Thymus (tissue), 11 donors: Measurements from ENCODE around the gene NHLRC2. TPM values are rescaled to one million over a fixed set of nuclear protein-coding genes. Genes with fewer than 3 reads are reported as not detected.

Experiments
- DNase-seq, 9 donors: peaks; one replicate each; pipeline ENCODE4 v3.0.0-alpha.2; 2013; ENCODE audit warnings: low spot score in 9 of 9, low read depth in 6 of 9, missing footprints in 1 of 9
- H3K27ac ChIP-seq, 2 donors: one replicate each; pipeline ENCODE4 v1.5.1; 2013; ENCODE audit warnings: control low read depth in 1 of 2, low read depth in 1 of 2, low read length in 1 of 2, mild to moderate bottlenecking in 1 of 2, moderate library complexity in 1 of 2
- H3K27me3 ChIP-seq, 2 donors: one replicate each; pipeline ENCODE4 v1.5.1; 2013; ENCODE audit warnings: low read length in 1 of 2; ENCODE audit not compliant: control insufficient read depth in 2 of 2, insufficient read depth in 1 of 2
- H3K36me3 ChIP-seq, 2 donors: one replicate each; pipeline ENCODE4 v1.5.1; 2013; ENCODE audit warnings: low read length in 1 of 2, mild to moderate bottlenecking in 1 of 2, moderate library complexity in 1 of 2; ENCODE audit not compliant: control insufficient read depth in 2 of 2, insufficient read depth in 2 of 2
- H3K4me1 ChIP-seq, 2 donors: one replicate each; pipeline ENCODE4 v1.5.1; 2013; ENCODE audit warnings: low read length in 2 of 2; ENCODE audit not compliant: control insufficient read depth in 2 of 2, insufficient read depth in 2 of 2
- H3K4me3 ChIP-seq, 2 donors: one replicate each; pipeline ENCODE4 v1.5.1; 2013; ENCODE audit warnings: low read length in 2 of 2, control low read depth in 1 of 2, mild to moderate bottlenecking in 1 of 2
- H3K9me3 ChIP-seq, 2 donors: one replicate each; pipeline ENCODE4 v1.5.1; 2013; ENCODE audit warnings: low read length in 1 of 2, mild to moderate bottlenecking in 1 of 2; ENCODE audit not compliant: control insufficient read depth in 2 of 2, insufficient read depth in 1 of 2
- WGBS: extraction: QIAGEN DNeasy Blood & Tissue Kit; methylation state at CpG from one replicate; pipeline ENCODE4 v1.1.7; 2013; 5-methylcytosine and 5-hydroxymethylcytosine counted together
- polyA plus RNA-seq: library from polyadenylated mRNA; stranded (reverse); fragments of 200-250 nt; gene quantifications from one replicate; pipeline ENCODE4 v1.2.3, GENCODE V29; 2013
- total RNA-seq: library from RNA; stranded (reverse); fragments of 120-200 nt; gene quantifications from one replicate; pipeline ENCODE4 v1.2.4, GENCODE V29; 2013
- donor health status: healthy.

The NHLRC2 gene
- total and polyA plus RNA-seq, 2 donors = 6.2 to 7.6 TPM

DNA sequence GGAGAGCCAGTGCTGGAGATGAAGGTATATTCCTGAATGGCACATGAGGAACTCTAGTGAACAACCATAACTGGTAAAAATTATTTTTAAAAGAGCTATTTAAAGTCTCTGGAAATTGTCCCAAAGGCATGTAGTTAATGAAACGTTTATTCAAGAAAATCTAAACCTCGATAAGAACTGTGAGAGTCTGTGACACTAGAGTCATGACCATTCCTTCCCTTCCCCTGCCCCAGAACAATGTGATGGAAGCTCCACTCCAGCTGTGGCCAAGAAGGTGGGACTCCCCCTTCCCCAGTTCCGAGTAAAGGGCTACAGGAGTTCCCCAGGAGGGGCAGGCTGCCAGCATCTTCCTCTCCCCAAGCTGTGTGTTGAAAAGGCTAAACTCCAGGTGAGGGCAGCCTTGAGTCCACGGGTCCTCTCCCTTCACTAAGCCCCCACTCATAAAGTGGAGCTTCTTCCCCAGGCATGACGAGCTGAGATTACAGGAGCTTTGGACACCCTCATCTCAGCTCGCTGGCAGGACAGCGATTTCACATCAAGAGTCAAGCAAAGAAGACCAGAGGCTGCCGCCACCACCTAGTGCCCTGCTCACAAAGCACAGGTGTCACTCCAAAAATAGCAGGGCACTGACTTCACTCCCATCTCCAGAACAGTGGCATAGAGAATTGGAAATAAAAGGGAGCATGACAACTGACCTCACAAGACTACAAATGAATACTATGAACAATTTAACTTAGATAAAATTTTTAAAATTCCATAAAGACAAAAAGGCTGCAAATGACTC lies 68.5 kb downstream of the NHLRC2 start:
- 60% methylated on average over 8 of the region's 8 CpGs for WGBS
- peaks cover 9 to 11% of the 10 kb centered on the region in 2 donors for H3K4me1 ChIP-seq

DNA sequence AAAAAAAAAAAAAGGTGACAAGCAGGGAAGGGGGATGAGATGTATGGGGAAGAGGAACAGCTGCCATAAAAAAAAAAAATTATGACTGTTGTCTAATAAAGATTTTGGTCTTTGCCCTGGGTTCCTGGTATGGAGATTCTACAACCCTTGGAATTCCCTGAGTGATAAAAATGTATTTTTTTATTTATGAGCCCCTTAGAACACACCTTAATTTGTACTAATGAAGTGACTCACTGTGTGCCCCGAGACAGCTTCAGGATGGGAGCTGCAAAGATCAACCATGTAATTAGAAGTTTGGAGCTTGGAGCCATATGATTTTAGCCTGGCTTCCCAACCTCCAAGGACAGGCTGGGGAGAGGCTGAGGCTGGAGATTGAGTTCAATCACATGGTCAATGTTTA lies 69.7 kb downstream of the NHLRC2 start:
- Histone ChIP-seq H3K27me3 (no peaks in the 10 kb centered on the region), H3K4me3 (no peak overlapping the region), H3K36me3 (no peaks in the 10 kb centered on the region), H3K27ac (no peak overlapping the region), H3K4me1 (peaks cover 9 to 11% of the 10 kb centered on the region in 2 donors), H3K9me3 (no peaks in the 10 kb centered on the region)
- 98% methylated on average over 1 of the region's 1 CpG for WGBS
- no peak for DNase-seq

More for the DNA sequence above, 68.5 kb downstream of the NHLRC2 start:
- Histone ChIP-seq H3K27me3 (no peaks in the 10 kb centered on the region), H3K9me3 (no peaks in the 10 kb centered on the region), H3K4me3 (no peak overlapping the region), H3K27ac (no peak overlapping the region), H3K36me3 (no peaks in the 10 kb centered on the region)
- peak in 3 of 9 donors; percentile 8 to 37 (median 15) for DNase-seq

DNA sequence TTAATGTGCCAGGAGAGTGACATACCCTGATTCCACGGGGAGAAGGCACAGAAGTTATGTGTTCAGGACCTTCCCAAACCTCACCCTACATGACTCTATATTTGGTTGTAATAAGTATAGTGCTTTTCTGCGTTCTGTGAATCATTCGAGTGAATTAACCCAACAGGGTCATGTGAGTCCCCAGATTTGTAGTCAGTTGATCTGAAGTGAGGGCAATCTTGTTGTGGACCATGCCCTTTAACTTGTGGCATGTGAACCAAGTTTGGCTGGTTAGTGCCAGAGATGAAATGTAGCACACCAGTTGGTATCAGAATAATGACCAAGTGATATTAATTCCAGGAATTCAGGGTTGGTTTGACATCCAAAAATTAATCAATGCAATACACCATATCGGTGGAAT lies 70.2 kb downstream of the NHLRC2 start:
- no peak overlapping the region for H3K4me3 ChIP-seq
- 75% methylated on average over 4 of the region's 4 CpGs for WGBS
- no peaks in the 10 kb centered on the region for H3K36me3 ChIP-seq
- H3K27me3 ChIP-seq = no peaks in the 10 kb centered on the region
- DNase-seq = no peak
- H3K27ac ChIP-seq = no peak overlapping the region
- no peaks in the 10 kb centered on the region for H3K9me3 ChIP-seq
- peaks cover 9 to 11% of the 10 kb centered on the region in 2 donors for H3K4me1 ChIP-seq

DNA sequence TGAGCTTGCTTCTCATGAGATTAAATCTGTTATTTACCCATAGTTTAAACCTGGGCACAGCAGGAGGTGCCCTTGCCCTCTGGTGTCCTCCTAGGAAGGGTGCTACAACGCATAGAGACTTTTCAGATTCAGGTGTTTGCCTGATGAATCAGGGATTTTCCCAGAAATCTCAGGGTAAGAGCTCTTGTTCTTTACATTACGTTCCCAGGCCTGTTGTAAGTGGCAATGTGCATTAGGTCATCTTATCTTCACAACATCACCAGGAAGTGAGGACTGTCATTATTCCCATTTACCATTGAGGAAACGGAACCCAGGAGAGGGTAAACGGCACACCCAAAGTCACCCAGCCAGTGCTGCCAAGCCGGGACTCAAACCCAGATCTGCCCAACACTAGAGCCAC lies 73.0 kb downstream of the NHLRC2 start:
- H3K36me3 ChIP-seq = no peaks in the 10 kb centered on the region
- H3K4me1 ChIP-seq = peaks cover 9 to 11% of the 10 kb centered on the region in 2 donors
- H3K4me3 ChIP-seq = no peak overlapping the region
- whole genome bisulfite sequencing = 94% methylated on average over 5 of the region's 5 CpGs
- no peak for DNase-seq
- H3K27me3 ChIP-seq = no peaks in the 10 kb centered on the region
- no peak overlapping the region for H3K27ac ChIP-seq
- no peaks in the 10 kb centered on the region for H3K9me3 ChIP-seq

DNA sequence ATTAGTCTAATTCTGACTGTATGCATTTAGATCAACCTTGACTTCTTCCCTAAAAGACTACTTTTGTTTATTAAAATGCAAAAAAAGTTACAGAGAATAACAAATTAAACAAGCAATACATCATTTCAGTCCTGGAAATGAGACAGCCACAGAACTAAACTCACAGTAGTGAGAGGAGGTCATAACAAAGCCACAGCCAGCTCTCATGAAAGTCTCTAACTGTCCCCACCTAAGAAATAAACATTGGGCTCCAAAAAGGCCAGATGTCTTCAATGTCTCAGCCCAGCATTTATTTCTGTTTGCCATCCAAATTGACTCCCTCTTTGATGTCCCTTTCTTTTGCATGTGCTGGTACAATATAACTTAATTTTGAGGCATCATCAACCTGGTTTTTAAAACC lies 74.4 kb downstream of the NHLRC2 start:
- H3K4me3 ChIP-seq = no peak overlapping the region
- H3K4me1 ChIP-seq = peaks cover 7 to 9% of the 10 kb centered on the region in 2 donors
- H3K36me3 ChIP-seq = no peaks in the 10 kb centered on the region
- no peak for DNase-seq
- H3K27ac ChIP-seq = no peak overlapping the region
- H3K9me3 ChIP-seq = no peaks in the 10 kb centered on the region
- no peaks in the 10 kb centered on the region for H3K27me3 ChIP-seq

DNA sequence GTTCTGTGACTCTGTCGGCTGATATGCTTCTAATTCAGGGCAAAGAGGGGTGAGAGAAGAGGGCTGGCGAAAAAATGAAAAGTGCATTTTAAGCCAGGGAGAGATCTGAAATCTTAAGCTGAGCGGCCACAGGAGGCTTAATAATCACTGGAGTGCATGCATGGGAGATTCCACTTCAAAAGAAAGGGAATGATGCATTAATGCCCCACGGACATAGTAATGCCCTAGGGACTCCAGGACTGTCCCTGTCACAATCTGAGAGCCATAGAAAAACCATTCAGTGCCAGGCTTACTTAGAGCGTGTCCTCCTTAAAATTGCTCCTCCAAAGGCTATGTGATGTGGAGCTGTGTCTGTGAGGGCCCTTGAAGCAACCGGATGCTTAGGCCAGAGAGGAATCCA lies 75.1 kb downstream of the NHLRC2 start:
- Histone ChIP-seq H3K4me3 (no peak overlapping the region), H3K4me1 (peaks cover 7 to 9% of the 10 kb centered on the region in 2 donors), H3K27me3 (no peaks in the 10 kb centered on the region), H3K27ac (no peak overlapping the region), H3K36me3 (no peaks in the 10 kb centered on the region), H3K9me3 (no peaks in the 10 kb centered on the region)
- 92% methylated on average over 6 of the region's 6 CpGs for WGBS
- DNase-seq = no peak

DNA sequence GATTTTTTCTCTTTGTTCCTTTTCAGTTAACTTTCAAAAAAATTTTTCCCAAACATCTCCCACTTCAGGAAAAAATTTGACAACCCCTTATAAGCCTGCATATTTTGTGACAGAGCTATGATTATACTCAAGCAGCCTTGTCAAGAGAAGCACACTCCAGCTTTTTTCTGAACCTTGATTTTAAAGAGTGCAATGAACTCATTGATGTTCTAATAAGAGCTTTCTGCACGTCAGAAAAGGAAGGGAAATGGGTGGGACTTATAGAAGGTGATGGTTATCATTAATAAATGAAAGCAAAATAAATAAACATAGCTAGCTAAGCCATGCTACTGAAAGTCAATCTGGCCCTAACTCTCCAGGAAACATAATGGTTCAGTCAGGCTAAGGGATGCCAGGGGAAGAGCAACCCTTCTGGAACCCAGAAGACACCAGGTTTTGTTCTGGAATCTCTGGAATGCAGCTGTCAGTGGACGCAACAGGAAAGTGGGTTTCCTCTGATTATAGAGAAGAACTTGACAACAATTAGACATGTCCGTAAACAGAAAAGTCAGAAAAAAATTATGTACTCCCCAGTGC lies 76.1 kb downstream of the NHLRC2 start:
- peaks cover 7 to 9% of the 10 kb centered on the region in 2 donors for H3K4me1 ChIP-seq
- no peak overlapping the region for H3K4me3 ChIP-seq
- WGBS = 75% methylated on average over 3 of the region's 3 CpGs
- no peaks in the 10 kb centered on the region for H3K9me3 ChIP-seq
- H3K36me3 ChIP-seq = no peaks in the 10 kb centered on the region
- H3K27me3 ChIP-seq = no peaks in the 10 kb centered on the region
- no peak for DNase-seq
- H3K27ac ChIP-seq = no peak overlapping the region

DNA sequence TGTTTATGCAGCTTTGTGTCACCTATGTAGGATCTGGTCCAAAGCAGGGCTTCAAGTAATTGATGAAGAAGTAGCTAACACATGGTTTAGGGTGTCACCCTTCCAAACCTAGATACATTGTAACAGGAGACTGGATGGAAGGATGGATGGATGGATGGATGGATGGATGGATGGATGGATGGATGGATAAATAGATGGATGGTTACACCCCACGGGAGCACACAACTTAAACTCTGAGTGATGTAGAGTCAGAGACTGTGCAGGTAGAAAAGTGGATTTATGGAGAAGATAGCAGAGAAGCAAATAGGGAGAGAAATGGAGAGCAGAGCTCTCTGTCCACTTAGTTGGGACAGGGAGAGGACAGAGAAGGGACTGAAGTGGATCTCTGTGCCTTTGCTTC lies 78.4 kb downstream of the NHLRC2 start:
- DNase-seq = no peak
- H3K36me3 ChIP-seq = no peaks in the 10 kb centered on the region
- H3K27ac ChIP-seq = no peak overlapping the region
- no peak overlapping the region for H3K4me3 ChIP-seq
- peaks cover 0 to 2% of the 10 kb centered on the region in 2 donors for H3K9me3 ChIP-seq
- 94% methylated on average over 1 of the region's 1 CpG for WGBS
- H3K27me3 ChIP-seq = no peaks in the 10 kb centered on the region
- H3K4me1 ChIP-seq = no peaks in the 10 kb centered on the region

DNA sequence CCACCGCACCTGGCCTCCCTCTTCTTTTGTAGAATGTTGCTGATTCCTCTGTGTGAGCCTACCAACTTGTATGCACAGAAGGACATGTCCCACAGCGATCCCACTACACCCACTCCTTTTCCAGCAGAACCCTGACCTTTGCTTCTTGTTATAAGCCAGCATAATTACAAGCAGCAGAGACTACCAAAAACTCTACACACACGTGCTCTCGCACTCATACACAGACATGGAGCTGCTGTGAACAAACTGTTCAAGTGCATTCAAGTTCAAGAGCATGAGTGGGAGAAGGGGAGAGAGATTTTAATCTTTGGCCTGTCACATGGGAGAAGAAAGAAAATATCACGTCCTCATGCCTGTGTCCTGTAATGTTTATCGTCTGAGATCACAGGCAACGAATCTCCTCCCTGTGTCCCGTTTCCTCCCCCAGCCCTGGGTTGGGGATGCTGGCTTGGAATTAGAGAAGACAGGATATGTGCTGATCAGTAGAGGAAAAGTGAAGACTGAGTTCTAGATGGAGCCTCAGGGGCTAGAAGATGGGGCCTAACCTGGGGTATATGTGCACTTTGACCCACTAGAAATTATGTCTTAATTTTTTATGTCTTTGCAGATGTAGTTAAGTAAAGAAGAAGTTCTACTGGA lies 79.6 kb downstream of the NHLRC2 start:
- Histone ChIP-seq H3K27me3 (no peaks in the 10 kb centered on the region), H3K36me3 (no peaks in the 10 kb centered on the region), H3K9me3 (peaks cover 0 to 2% of the 10 kb centered on the region in 2 donors), H3K27ac (no peak overlapping the region), H3K4me1 (no peaks in the 10 kb centered on the region), H3K4me3 (no peak overlapping the region)
- no peak for DNase-seq
- 97% methylated on average over 8 of the region's 8 CpGs for WGBS
